GM23338 (cell line): ENCODE measurements around the gene CSTPP1. TPM values are rescaled to one million over a fixed set of nuclear protein-coding genes. Genes with fewer than 3 reads are reported as not detected.

ENCODE experiments used
- ATAC-seq: fragments of 200-7000 bp; cut with Tn5 transposase; 3 replicates; pipeline ENCODE4 v1.9.1; 2020
- DNase-seq: peaks from one replicate; pipeline ENCODE4 v3.0.0-alpha.2; 2015; ENCODE audit warnings: low spot score
- H2AFZ ChIP-seq: fragments of 200-600 bp; sonication (generic); 2 replicates; pipeline ENCODE4 v1.8.0; 2016; ENCODE audit warnings: antibody characterized with exemption, mild to moderate bottlenecking, moderate library complexity
- H3F3A ChIP-seq: fragments of 200-600 bp; sonication (generic); replicated peaks from 2 replicates; pipeline ENCODE4 v1.8.0; 2017; ENCODE audit warnings: antibody characterized with exemption, mixed run types, low read depth
- H3K27ac ChIP-seq: fragments of 200-600 bp; sonication (generic); 2 replicates; pipeline ENCODE4 v1.6.1; 2016; ENCODE audit warnings: low read depth
- H3K27me3 ChIP-seq: fragments of 200-600 bp; sonication (generic); 2 replicates; pipeline ENCODE4 v1.8.0; 2016; ENCODE audit warnings: mild to moderate bottlenecking, mixed run types, moderate library complexity; ENCODE audit not compliant: insufficient read depth
- H3K36me3 ChIP-seq: fragments of 200-600 bp; sonication (generic); 2 replicates; pipeline ENCODE4 v1.8.0; 2016; ENCODE audit warnings: mild to moderate bottlenecking; ENCODE audit not compliant: insufficient read depth
- H3K4me1 ChIP-seq: fragments of 200-600 bp; sonication (generic); 2 replicates; pipeline ENCODE4 v1.8.0; 2016; ENCODE audit warnings: mild to moderate bottlenecking, moderate library complexity; ENCODE audit not compliant: insufficient read depth
- H3K4me2 ChIP-seq: fragments of 200-600 bp; sonication (generic); 2 replicates; pipeline ENCODE4 v1.7.1; 2017; ENCODE audit warnings: mixed run types
- H3K4me3 ChIP-seq: fragments of 200-600 bp; sonication (generic); 2 replicates; pipeline ENCODE4 v1.6.1; 2016; ENCODE audit warnings: mixed run types
- H3K79me2 ChIP-seq: fragments of 200-600 bp; sonication (generic); replicated peaks from 2 replicates; pipeline ENCODE4 v1.8.0; 2017; ENCODE audit warnings: mild to moderate bottlenecking; ENCODE audit not compliant: insufficient read depth
- H3K9me2 ChIP-seq: fragments of 200-600 bp; sonication (generic); 2 replicates; pipeline ENCODE4 v1.8.0; 2017; ENCODE audit not compliant: insufficient read depth
- H4K20me1 ChIP-seq: fragments of 200-600 bp; sonication (generic); replicated peaks from 2 replicates; pipeline ENCODE4 v1.8.0; 2017; ENCODE audit warnings: mild to moderate bottlenecking; ENCODE audit not compliant: insufficient read depth
- H3K27ac Mint-ChIP-seq: 2 replicates; pipeline ENCODE4 v1.8.0; 2020; ENCODE audit warnings: inconsistent platforms, mild to moderate bottlenecking, moderate library complexity, mixed read lengths
- H3K27me3 Mint-ChIP-seq: 3 replicates; pipeline ENCODE4 v1.8.0; 2022; ENCODE audit warnings: low read depth, mild to moderate bottlenecking, moderate library complexity, mixed read lengths, inconsistent platforms; ENCODE audit not compliant: insufficient read depth, poor library complexity
- H3K36me3 Mint-ChIP-seq: 3 replicates; pipeline ENCODE4 v1.8.0; 2021; ENCODE audit warnings: low read depth, mild to moderate bottlenecking, inconsistent platforms, moderate library complexity, mixed read lengths
- H3K4me1 Mint-ChIP-seq: 3 replicates; pipeline ENCODE4 v1.8.0; 2020; ENCODE audit warnings: mild to moderate bottlenecking, inconsistent platforms, mixed read lengths
- H3K4me3 Mint-ChIP-seq: 3 replicates; pipeline ENCODE4 v1.8.0; 2021; ENCODE audit warnings: moderate library complexity, mild to moderate bottlenecking, inconsistent platforms, mixed read lengths
- H3K9me3 Mint-ChIP-seq: 3 replicates; pipeline ENCODE4 v1.8.0; 2020; ENCODE audit warnings: moderate library complexity, mild to moderate bottlenecking, inconsistent platforms, mixed read lengths
- ETS1 ChIP-seq: IDR thresholded peaks from 2 replicates; pipeline ENCODE4 v1.6.1; 2016; ENCODE audit warnings: antibody characterized with exemption
- JUNB ChIP-seq: IDR thresholded peaks from one replicate; pipeline ENCODE4 v1.6.1; 2016; ENCODE audit warnings: antibody characterized with exemption; ENCODE audit not compliant: unreplicated experiment
- REST ChIP-seq: IDR thresholded peaks from one replicate; pipeline ENCODE4 v1.6.1; 2018; ENCODE audit warnings: antibody characterized with exemption; ENCODE audit not compliant: unreplicated experiment
- ZNF114 ChIP-seq: fragments of 250-450 bp; sonication (Bioruptor Pico); IDR thresholded peaks from 2 replicates; pipeline ENCODE4 v1.5.0; 2020; ENCODE audit warnings: mild to moderate bottlenecking, moderate library complexity
- ZNF331 ChIP-seq: fragments of 250-450 bp; sonication (Bioruptor Pico); IDR thresholded peaks from 2 replicates; pipeline ENCODE4 v1.5.0; 2020; ENCODE audit warnings: low read depth, mild to moderate bottlenecking, moderate library complexity
- polyA plus RNA-seq: library from polyadenylated mRNA; unstranded; fragments of >200 nt; fragmentation: Nextera tagmentation; extraction: Ambion mirVana; gene quantifications from 2 replicates; pipeline ENCODE4 v1.2.1, GENCODE V29; 2016
- total RNA-seq: library from RNA; depleted of rRNA; stranded (reverse); fragments of >200 nt; shearing (Covaris generic); gene quantifications from 2 replicates; pipeline ENCODE4 v1.2.3, GENCODE V29; 2014

Gene CSTPP1
- total and polyA plus RNA-seq, 2 experiments from 2014 or later: 23.5 to 42.6 TPM

DNA sequence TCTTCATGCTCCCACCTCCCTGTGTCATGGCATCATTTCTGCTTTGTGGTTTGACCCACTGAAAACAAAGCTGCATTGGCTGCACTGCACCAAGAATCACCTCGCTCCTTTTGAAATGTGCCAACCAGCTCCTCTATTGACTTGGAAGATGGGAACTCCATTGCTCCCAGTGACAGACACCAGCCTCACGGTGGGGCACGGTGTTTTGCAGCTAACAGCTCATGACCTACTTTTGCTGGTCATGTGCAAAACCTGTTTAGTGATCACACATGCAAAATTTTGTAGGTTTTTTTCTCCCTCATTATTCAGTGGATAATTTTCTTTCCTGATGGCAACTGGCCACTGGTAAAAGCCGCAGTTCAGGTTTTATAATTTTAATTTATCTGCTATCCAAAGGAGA lies 203.3 kb downstream of the CSTPP1 start (continued):
- TF ChIP-seq JUNB (no peak), ZNF114 (CRISPR knock-in tag) (no peak), REST (no peak), ETS1 (no peak), ZNF331 (CRISPR knock-in tag) (no peak)

- Histone ChIP-seq H3K27ac (no peak overlapping the region), H3K79me2 (no peaks in the 10 kb centered on the region), H3K27me3 (no peaks in the 10 kb centered on the region), H3K4me1 (no peaks in the 10 kb centered on the region), H3F3A (no peaks in the 10 kb centered on the region), H4K20me1 (no peaks in the 10 kb centered on the region), H2AFZ (no peak overlapping the region), H3K4me3 (no peak overlapping the region), H3K9me2 (no peaks in the 10 kb centered on the region), H3K36me3 (no peaks in the 10 kb centered on the region), H3K4me2 (no peak overlapping the region)
- Mint-ChIP-seq H3K27me3 (no peaks in the 10 kb centered on the region), H3K36me3 (no peaks in the 10 kb centered on the region), H3K4me1 (peaks cover 5% of the 10 kb centered on the region; the same call in 2 of the 3 replicates), H3K4me3 (no peak overlapping the region), H3K27ac (no peak overlapping the region), H3K9me3 (no peaks in the 10 kb centered on the region)
- TF ChIP-seq REST: no peak
- DNase-seq: no peak
- ATAC-seq: no peak; the same call in 2 of the 3 replicates
Measured at GRCh38 chr11:47143322-47143721, 206.8 kb downstream of the CSTPP1 start.
